ENCODE measurements around the gene ST3GAL3. TPM values are rescaled to one million over a fixed set of nuclear protein-coding genes. Genes with fewer than 3 reads are reported as not detected.
"Not testable (repeated sequence)": the region's sequence is repeated elsewhere in the genome, so short reads cannot be mapped to it uniquely, and the experiment has no call there.

ST3GAL3 gene
- total RNA-seq, 2 experiments from 2014 or later: 10.6 to 12.1 TPM

DNA sequence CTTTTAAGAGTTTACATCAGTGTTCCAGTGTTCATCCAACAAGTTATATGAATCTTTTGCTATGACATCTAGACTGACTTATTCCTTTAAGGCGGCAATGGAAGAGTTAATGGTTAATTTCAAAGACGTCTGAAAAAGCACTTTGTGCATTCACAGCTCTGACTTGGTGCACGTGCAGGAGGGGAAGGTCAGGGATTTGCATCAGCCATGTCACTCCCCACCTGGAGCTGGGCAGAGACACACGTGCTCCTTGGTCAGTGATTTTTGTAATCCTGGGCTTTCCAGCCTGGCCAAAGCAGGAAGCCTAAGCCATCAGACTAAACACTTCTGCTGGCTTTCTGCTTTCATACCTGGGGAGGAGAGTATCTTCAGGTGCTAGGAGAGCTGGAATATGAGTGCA lies 96.3 kb downstream of the ST3GAL3 start:
- ChIA-PET POLR2A (no interaction called here), CTCF (no interaction called here)

DNA sequence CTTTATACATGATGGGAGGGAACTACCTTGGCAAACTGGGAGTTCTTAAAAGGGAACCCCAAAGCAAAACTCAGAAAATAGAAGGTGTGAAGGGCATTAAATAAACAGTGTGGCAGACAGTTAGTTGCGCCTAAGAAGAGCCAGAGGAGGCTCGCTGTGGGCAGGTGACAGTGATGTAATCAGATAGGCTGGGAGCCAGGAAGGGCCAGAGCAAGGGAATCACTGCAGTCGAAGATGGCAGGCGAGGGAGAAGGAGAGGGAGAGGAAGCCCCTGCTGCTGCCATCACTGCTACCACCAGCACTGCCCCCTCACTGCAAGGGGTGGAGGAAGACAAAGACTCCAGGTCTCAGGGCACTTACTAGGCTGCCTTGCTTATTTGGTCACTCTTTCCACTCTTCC lies 97.2 kb downstream of the ST3GAL3 start:
- ChIA-PET POLR2A (no interaction called here), CTCF (no interaction called here)

DNA sequence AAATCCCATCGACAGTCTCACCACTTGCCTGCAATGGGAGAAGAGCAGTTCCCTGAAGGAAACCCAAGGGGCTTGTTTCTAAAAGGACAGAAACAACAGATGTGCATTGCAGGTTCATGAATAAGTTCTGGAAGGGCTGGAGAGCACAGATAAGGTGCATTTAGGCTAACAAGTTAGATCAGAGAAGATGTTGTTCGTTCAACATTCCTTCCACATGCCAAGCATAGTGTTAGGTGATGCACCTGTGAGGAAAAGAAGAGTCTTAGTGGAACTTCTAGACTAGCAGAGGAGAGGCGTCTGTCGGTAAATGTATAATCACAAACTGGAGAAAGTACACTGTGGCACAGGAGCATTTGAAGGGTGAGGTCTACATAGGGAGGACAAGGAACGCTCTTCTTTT lies 98.0 kb downstream of the ST3GAL3 start:
- POLR2A ChIA-PET: no interaction called here
- CTCF ChIA-PET: no interaction called here

DNA sequence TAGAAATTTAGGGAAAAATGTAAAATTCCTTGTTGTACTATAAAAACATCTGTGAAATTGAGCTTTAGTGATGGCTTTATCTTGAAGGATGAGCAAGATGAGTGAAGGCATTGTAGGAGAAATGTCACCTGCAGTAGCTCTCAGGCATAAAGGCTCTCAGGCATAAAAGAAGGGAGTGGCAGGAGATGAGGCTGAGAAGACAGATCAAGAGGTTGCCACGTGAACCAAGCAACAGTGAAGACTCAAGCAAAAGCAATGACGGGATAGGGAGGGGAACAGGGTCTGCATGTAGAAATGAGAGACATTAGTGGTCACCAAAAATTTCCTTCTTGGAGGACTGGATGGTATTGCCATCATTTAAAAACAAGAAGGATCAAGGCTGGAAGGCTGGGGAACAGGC lies 98.8 kb downstream of the ST3GAL3 start:
- CTCF ChIA-PET: no interaction called here
- POLR2A ChIA-PET: no interaction called here

DNA sequence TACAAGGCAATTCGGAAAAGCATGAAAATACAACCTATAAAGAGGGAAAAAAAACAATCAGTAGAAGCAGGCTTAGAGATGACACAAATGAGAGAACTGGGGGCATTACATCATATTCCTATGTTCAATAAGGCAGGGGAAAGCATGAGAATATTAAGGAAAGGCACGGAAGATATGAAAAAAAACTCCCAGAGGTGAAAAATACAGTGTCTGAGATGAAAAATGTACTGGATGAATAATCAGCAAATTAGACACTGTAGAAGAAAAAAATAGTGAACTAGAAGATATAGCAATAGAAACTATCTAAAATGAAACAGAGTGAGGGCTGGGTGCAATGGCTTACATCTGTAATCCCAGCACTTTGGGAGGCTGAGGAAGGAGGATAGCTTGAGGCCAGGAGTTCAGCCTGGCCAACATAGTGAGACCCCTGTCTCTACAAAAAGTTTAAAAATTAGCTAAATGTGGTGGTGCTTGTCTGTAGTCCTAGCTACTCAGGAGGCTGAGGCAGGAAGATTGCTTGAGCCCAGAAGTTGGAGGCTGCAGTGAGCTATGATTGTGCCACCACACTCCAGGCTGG lies 101.8 kb downstream of the ST3GAL3 start:
- ChIA-PET CTCF (no interaction called here), POLR2A (no interaction called here)

DNA sequence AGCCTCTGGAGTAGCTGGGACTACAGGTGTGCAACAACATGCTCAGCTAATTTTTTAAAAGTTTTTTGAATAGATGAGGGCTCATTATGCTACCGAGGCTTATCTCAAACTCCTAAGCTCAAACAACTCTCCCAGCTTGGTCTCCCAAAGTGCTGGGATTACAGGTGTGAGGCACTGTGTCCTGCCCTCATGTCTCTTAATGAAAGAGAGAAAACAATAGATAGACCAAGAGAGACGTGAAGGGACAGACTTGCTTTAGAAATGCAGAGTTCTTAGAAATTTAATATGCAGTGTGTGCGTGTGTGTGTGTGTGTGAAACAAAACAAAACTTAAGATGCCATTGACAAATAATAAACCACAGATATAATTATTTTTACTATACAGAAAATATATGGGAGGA lies 105.2 kb downstream of the ST3GAL3 start:
- POLR2A ChIA-PET: no interaction called here
- CTCF ChIA-PET: no interaction called here

DNA sequence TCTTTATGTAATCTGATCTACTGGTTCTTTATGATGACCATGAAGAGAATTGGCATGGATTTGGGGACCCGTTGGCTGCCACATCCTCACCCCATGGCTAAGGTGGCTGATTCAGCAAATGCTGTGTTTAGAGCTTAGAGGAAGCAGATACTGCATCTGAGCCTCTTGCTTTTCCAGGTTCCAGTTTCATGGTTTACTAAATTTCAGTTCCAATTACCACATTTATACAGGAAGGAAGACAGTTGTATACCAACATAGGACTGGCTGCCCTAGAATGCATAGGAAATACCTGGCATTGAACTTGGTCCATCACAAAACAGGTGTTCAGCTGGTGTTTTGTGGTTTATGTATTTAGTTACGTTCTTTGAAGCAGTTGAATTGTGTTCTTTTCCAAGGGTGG lies 107.1 kb downstream of the ST3GAL3 start:
- ChIA-PET CTCF (interaction anchor here (0.7 kb wide), 2 partner anchors 73 to 1359 kb away, joined by 3 to 4 read pairs; no protein-coding TSS in a partner anchor), POLR2A (no interaction called here)

DNA sequence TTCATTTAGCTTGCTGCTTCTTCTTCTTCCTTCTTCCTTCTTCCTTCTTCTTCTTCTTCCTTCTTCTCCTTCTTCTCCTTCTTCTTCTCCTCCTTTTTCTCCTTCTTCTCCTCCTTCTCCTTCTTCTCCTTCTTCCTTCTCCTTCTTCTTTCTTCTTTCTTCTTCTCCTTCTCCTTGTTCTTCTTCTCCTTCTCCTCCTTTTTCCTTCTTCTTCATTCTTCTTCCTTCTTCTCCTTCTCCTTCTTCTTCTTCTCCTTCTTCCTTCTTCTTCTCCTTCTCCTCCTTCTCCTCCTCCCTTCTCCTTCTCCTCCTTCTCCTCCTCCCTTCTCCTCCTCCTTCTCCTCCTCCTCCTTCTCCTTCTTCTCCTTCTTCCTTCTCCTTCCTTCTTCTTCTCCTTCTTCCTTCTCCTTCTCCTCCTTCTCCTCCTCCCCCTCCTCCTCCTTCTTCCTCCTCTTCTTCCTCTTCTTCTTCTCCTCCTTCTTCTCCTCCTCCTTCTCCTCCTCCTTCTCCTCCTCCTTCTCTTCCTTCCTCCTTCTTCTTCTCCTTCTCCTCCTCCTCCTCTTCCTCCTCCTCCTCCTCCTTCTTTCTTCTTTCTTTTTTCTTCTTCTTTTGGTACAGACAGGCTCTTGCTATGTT lies 110.1 kb downstream of the ST3GAL3 start:
- ChIA-PET CTCF (no interaction called here), POLR2A (no interaction called here)

DNA sequence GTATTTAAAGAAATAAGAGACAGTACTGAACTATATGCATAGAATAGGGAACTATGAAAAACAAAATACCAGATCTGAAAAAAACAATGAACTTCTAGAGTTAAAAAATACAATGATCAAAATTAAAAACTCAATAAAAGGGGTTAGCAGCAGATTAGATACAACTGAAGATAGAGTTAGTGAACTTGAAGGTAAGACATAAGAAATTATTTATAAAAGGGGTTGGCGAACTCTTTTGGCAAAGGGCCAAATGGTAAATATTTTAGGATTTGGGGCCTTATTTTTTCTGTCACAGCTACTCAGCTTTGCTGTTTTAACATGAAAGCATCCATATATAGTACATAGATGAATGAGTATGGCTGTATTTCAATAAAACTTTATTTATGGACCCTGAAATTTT lies 111.4 kb downstream of the ST3GAL3 start:
- POLR2A ChIA-PET: no interaction called here
- CTCF ChIA-PET: interaction anchor here (1.3 kb wide), 1 partner anchor 116 kb away, joined by 3 read pairs; no protein-coding TSS in a partner anchor

DNA sequence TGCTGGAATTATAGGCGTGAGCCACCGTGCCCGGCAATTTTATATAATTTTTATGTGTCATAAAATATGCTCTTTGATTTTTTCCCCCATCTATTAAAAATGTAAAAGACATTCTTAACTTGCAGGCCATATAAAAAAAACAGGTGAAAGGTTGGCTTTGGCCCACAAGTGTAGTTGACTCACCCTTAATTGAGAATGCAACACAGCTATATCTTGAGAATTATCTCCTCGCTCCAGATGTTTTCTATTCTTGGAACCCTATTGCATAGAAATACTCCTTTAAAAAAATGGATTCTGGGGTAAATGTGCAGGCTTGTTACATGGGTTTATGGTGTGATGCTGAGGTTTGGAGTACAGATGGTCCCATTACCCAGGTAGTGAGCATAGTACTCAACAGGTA lies 112.0 kb downstream of the ST3GAL3 start:
- ChIA-PET POLR2A (no interaction called here), CTCF (interaction anchor here (1.3 kb wide), 1 partner anchor 115 kb away, joined by 3 read pairs; no protein-coding TSS in a partner anchor)

DNA sequence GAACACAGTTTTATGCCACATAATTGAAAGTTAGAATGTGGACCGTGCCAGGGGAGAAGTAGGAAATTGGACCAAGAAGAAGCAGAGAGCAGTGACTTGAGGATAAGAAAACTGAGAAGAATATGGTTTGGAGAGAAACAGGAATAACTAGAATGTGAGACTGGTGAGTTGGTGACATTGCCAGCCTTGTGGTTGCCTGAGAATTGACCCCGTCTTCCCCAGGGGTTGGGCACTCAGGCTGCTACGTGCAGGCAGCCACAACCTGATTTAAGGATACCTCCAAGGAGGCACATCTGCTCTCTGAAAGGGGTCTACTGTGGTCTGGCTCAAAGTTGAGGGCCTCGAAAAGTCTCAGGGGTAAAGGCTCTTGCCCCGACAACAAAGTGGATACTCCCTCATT lies 114.1 kb downstream of the ST3GAL3 start:
- ChIA-PET CTCF (no interaction called here), POLR2A (no interaction called here)

DNA sequence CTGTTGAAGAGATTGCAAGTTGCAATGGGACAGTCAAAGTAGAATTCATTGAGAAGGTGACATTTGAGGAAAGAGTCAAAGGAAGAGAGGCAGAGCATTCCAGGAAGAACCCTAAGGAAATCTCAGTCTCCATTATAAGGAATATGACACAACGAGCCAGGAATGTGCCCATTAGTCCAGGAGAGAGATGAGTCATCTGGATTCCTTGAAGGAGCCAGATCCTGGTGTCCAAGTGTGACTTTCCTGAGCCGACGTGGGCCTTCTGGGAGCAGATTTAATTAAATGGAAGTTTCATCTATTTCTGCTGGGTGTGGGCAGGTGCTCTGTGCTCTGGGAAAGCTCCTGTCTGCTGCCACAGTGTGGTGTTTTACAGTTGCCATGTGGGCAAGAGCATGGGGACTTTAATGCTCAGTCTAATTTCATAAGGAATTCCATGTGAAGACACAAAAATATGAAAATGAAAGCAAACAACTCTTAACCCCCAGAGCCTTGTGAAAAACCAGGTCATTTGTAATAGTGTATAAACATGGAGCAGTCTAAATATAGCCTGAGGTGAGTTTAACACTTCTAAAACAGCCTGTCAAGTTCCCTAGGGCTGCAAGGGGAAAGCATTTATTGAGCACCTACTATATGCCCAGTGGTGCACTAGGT lies 114.8 kb downstream of the ST3GAL3 start:
- CTCF ChIA-PET: no interaction called here
- POLR2A ChIA-PET: no interaction called here

DNA sequence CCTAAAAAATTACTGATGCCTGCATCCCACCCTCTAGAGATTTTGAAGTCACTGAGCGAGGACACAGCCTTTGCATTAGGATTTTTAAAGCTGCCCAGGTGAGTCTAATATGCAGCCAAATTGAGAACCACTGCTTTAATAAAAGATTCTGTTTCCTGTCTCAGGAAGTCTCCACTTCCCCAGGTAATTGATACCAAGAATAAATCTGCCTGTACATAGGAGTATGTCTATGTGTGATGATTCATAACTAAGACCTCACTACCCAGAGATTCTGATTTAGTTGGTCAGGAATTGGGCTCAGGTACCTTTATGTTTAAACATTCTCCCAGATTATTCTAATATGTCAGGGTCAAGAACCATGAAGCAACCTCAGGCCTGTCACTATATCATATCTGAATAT lies 117.5 kb downstream of the ST3GAL3 start:
- CTCF ChIA-PET: no interaction called here
- POLR2A ChIA-PET: no interaction called here

DNA sequence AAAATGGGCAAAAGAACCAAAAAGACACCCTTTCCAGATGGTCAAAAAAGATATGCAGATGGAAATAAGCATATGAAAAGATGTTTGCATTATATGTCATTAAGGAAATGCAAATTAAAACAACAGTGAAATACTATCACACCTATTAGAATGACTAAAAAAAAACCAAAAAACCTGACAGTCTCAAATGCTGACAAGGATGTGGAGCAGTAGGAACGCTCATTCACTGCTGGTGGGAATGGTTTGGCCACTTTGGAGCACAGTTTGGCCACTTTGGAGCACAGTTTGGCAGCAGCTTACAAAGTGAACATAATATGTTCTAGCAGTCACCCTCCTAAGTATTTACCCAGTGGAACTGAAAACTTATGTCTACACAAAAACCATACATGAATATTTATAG lies 121.2 kb downstream of the ST3GAL3 start:
- ChIA-PET POLR2A (no interaction called here), CTCF (no interaction called here)

DNA sequence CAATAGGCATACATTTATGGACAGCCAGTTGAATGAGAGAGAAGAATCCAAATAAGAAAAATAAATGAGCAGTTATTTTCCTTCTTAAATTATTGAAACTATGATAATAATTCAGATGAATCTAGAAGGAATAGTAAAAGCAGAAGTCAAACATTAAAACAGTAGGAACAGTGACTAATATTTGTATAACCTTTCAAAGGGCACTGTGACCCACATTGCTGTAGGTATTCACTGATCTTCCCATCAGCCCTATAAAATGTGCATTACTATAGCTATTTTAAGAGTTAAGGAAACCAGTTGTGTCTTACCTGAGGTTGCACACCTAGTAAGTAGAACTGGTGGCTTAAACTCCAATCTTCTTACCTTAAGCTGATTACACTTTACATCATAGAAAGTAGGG lies 123.5 kb downstream of the ST3GAL3 start:
- POLR2A ChIA-PET: no interaction called here
- CTCF ChIA-PET: no interaction called here

DNA sequence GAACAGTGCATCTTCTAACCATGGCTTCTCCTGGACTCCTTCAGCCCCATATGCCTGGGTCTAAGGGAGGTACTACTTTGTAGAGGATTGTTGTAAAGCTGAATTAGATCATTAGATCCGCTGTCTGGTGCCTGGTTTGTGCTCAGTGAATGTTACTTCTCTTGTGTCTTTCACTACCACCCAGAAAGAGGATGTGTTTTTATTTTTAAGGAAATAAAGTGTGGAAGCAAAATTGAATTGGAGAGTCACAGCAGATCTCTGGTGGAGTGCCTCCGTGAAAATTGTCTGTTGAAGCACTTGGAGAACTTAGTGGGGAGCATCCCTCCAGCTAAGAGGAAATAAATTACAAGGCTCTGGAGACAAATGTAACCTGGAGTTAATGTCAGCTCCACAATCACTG lies 124.5 kb downstream of the ST3GAL3 start:
- POLR2A ChIA-PET: interaction anchor here (0.7 kb wide), 1 partner anchor 85 kb away, joined by 3 read pairs; no protein-coding TSS in a partner anchor

DNA sequence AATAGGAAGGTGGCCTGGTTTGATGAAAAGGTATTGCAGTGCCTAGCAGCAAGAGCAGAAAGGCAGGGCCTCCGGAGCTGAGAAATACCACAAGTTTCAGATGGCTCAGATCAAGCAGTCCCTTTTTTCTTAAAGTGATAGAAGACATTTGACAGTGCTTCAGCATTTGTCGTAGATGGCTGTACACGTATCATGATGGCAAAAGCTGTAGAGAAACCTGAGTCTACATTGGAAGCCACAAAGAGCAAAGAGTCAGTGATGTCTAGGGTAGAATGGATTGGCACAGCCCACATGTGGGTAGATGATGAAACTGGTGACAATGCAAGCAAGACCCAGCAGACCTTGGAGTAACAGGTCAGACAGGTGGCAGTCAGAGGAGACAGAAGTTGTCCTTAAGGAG lies 124.9 kb downstream of the ST3GAL3 start:
- ChIA-PET POLR2A (interaction anchor here (0.7 kb wide), 1 partner anchor 85 kb away, joined by 3 read pairs; no protein-coding TSS in a partner anchor), CTCF (interaction anchor here (1.7 kb wide), 1 partner anchor 102 kb away, joined by 4 read pairs; no protein-coding TSS in a partner anchor)

More for the DNA sequence above, 124.5 kb downstream of the ST3GAL3 start:
- CTCF ChIA-PET: interaction anchor here (1.7 kb wide), 1 partner anchor 103 kb away, joined by 4 read pairs; no protein-coding TSS in a partner anchor

DNA sequence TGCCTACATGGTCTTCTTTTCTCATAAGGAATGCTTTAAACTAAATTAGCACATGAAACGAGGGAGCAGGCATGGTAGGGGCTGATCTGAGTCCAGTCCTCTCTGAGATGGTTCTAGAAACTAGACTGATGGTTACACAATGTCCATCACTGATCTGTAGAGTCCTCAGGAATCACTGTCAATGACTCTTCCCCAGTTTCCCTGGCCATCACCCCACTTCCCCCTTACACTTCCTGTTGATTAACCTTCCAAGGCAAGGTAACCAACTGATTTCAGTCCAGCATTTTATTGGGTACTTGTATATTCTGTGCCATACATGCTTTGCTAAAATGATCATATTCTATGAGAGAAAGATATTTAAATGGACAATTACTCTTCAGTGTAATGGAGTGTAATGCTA lies 125.7 kb downstream of the ST3GAL3 start:
- ChIA-PET POLR2A (no interaction called here), CTCF (interaction anchor here (1.7 kb wide), 1 partner anchor 102 kb away, joined by 4 read pairs; no protein-coding TSS in a partner anchor)

DNA sequence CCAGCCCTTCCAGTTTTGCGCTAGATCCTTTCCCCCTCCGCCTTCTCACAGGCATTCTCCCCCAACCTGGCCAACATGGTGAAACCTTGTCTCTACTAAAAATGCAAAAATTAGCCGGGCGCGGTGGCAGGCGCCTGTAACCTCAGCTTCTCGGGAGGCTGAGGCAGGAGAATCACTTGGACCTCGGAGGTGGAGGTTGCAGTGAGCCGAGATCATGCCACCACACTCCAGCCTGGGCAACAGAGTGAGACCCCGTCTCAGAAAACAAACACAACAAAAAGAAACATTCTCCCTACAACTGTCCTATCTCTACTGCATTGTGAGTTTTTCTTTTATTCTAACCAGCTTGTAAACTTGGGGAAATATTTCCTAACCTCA lies 126.6 kb downstream of the ST3GAL3 start:
- POLR2A ChIA-PET, CTCF ChIA-PET: not testable (repeated sequence)

DNA sequence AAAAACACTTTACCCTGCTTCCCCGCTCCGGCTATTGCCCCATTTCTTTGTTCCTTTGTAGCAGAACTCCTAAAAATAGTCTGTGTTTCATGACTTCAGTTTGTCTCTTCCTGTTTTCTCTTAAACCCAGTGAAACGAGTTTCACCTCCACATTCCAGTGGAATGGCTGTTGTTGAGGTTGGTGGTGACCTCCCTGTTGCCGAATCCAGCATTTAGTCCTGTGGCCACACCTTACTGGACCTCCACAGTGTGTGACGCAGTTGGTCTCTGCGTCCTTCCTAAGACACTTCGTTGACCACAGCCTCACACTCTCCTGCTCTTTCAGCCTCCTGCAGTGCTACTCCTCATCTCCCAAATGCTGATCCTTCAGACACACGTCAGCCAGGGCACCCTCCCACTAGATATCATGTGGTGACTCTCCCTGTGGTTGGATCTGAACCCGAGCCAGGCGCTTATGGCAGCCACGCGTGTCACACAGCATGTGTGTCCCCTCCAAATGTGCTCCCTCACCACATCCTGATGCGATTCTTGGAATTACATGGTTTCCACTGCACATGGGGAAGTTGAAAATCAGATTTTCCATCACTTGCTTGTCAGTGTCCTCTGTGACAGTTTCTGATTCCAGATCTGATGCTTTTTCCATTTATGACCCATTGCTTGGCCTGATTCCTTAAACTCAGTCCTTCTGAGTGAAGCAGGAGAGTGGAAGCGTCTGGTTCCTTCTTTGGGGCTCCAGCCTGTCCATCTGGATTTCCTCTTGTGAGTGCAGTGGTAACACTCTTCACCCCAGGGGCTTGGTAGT lies 127.1 kb downstream of the ST3GAL3 start:
- POLR2A ChIA-PET: no interaction called here
- CTCF ChIA-PET: no interaction called here
